ENCODE measurements around the gene SRI.

DNA sequence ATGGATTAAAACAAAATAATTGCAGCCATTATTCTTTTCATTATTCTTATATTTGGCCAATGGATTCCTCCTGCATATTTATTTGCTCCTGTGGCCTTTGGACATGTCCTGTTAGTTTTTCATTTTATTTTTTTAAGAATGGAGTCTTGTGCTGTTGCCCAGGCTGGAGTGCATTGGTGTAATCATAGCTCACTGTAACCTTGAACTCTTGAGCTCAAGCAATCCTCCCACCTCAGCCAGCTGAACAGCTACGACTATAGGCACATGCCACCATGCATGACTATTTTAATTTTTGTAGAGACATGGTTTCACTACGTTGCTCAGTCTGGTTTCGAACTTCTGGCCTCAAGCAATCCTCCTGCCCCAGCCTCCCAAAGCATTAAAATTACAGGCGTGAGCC is 42.7 kb upstream of the SRI start:
- TF ChIP-seq GATA2 (IDR thresholded peaks at IDR 0.05; ENCODE audit: low read depth, low read length) (no peak), GATA3 (IDR thresholded peaks at IDR 0.05; ENCODE audit: low read depth, low read length) (no peak)
